Embryonic facial prominence (tissue), 1 donor: ENCODE data around the gene TBC1D26.
"Not testable (repeated sequence)": the region's sequence is repeated elsewhere in the genome, so short reads cannot be mapped to it uniquely, and the experiment has no call there.

Source experiments
- DNase-seq: peaks from one replicate; pipeline ENCODE4 v3.0.0-alpha.2; 2016; ENCODE audit errors: extremely low spot score

The TBC1D26 gene

GRCh38 chr17:15742921-15743320, 10.8 kb downstream of the TBC1D26 start:
- no peak for DNase-seq

GRCh38 chr17:15744074-15744676, 12.1 kb downstream of the TBC1D26 start:
- no peak for DNase-seq

- no peak for DNase-seq
Measured at GRCh38 chr17:15744885-15745284, 12.8 kb downstream of the TBC1D26 start.

GRCh38 chr17:15749403-15749802, 17.3 kb downstream of the TBC1D26 start:
- DNase-seq = not testable (repeated sequence)

- not testable (repeated sequence) for DNase-seq
Measured at GRCh38 chr17:15768865-15769533, 36.9 kb downstream of the TBC1D26 start.

GRCh38 chr17:15770679-15771078, 38.6 kb downstream of the TBC1D26 start:
- not testable (repeated sequence) for DNase-seq

- no peak for DNase-seq
Measured at GRCh38 chr17:15776871-15777270, 44.8 kb downstream of the TBC1D26 start.

GRCh38 chr17:15777297-15777696, 45.2 kb downstream of the TBC1D26 start:
- no peak for DNase-seq

GRCh38 chr17:15777717-15778116, 45.6 kb downstream of the TBC1D26 start:
- no peak for DNase-seq

GRCh38 chr17:15779119-15779518, 47.0 kb downstream of the TBC1D26 start:
- DNase-seq = no peak

- no peak for DNase-seq
Measured at GRCh38 chr17:15780188-15780587, 48.1 kb downstream of the TBC1D26 start.

- DNase-seq = no peak
Measured at GRCh38 chr17:15782866-15783265, 50.8 kb downstream of the TBC1D26 start.

GRCh38 chr17:15783461-15783860, 51.4 kb downstream of the TBC1D26 start:
- DNase-seq = no peak

GRCh38 chr17:15784351-15784750, 52.3 kb downstream of the TBC1D26 start:
- DNase-seq = not testable (repeated sequence)

GRCh38 chr17:15787363-15788075, 55.4 kb downstream of the TBC1D26 start:
- not testable (repeated sequence) for DNase-seq

GRCh38 chr17:15788365-15788764, 56.3 kb downstream of the TBC1D26 start:
- DNase-seq = not testable (repeated sequence)
